Endodermal cell (in vitro differentiated cells): Measurements from ENCODE around the gene HNF1B. TPM values are rescaled to one million over a fixed set of nuclear protein-coding genes. Genes with fewer than 3 reads are reported as not detected.

Source experiments
- DNase-seq: peaks from one replicate; pipeline ENCODE4 v3.0.0-alpha.2; 2017
- H3K27ac ChIP-seq: 2 replicates; pipeline ENCODE4 v1.5.1; 2013; ENCODE audit warnings: mild to moderate bottlenecking, low read depth, low read length, moderate library complexity
- H3K27me3 ChIP-seq: 2 replicates; pipeline ENCODE4 v1.6.1; 2013; ENCODE audit warnings: mild to moderate bottlenecking, low read length, moderate library complexity; ENCODE audit not compliant: insufficient read depth, control insufficient read depth, poor library complexity, severe bottlenecking
- H3K36me3 ChIP-seq: 2 replicates; pipeline ENCODE4 v1.7.0; 2013; ENCODE audit warnings: mild to moderate bottlenecking, low read length, moderate library complexity; ENCODE audit not compliant: control insufficient read depth, insufficient read depth
- H3K4me1 ChIP-seq: one replicate; pipeline ENCODE4 v1.7.0; 2013; ENCODE audit warnings: low read length; ENCODE audit not compliant: control insufficient read depth, insufficient read depth
- H3K4me3 ChIP-seq: 2 replicates; pipeline ENCODE4 v1.5.1; 2013; ENCODE audit warnings: mild to moderate bottlenecking, low read length, moderate library complexity
- H3K9ac ChIP-seq: 2 replicates; pipeline ENCODE4 v1.6.1; 2013; ENCODE audit warnings: mild to moderate bottlenecking, low read length, moderate library complexity; ENCODE audit not compliant: poor library complexity, severe bottlenecking; ENCODE audit errors: extremely low read depth
- H3K9me3 ChIP-seq: 2 replicates; pipeline ENCODE4 v1.6.1; 2013; ENCODE audit warnings: mild to moderate bottlenecking, low read length, moderate library complexity; ENCODE audit not compliant: control insufficient read depth
- H3K27ac Mint-ChIP-seq: 2 replicates; pipeline ENCODE4 v1.8.0; 2020; ENCODE audit warnings: mixed read lengths
- H3K27me3 Mint-ChIP-seq: 2 replicates; pipeline ENCODE4 v1.8.0; 2021; ENCODE audit warnings: mild to moderate bottlenecking, mixed read lengths; ENCODE audit not compliant: insufficient read depth
- H3K36me3 Mint-ChIP-seq: 2 replicates; pipeline ENCODE4 v1.8.0; 2020; ENCODE audit warnings: low read depth, mixed read lengths
- H3K4me1 Mint-ChIP-seq: 2 replicates; pipeline ENCODE4 v1.8.0; 2020; ENCODE audit warnings: mixed read lengths
- H3K4me3 Mint-ChIP-seq: 2 replicates; pipeline ENCODE4 v1.8.0; 2020; ENCODE audit warnings: mild to moderate bottlenecking, moderate library complexity, mixed read lengths
- H3K9me3 Mint-ChIP-seq: 2 replicates; pipeline ENCODE4 v1.8.0; 2020; ENCODE audit warnings: mild to moderate bottlenecking, mixed read lengths
- WGBS, 2 experiments: methylation state at CpG; one replicate each; pipeline versions ENCODE4 v1.1.5 to v1.1.7; 2013; ENCODE audit warnings: missing lambda C conversion rate in 2 of 2, mixed read lengths in 1 of 2; ENCODE audit not compliant: insufficient coverage in 1 of 2, insufficient read length in 1 of 2; 5-methylcytosine and 5-hydroxymethylcytosine counted together
- total RNA-seq, 2 donors: library from RNA; stranded (reverse); fragmentation: NEBNext Ultra II Directional in 1 of 2; extraction: Animal tissue kit (Norgen Biotek cat#: 25700) in 1 of 2; gene quantifications; 2 replicates in 1 of 2; 3 replicates in 1 of 2; pipeline ENCODE4 v1.2.1, GENCODE V29; 2021
- TF ChIP-seq, protein P1 (sequence below): fragments of 200-600 bp; sonication (generic); conservative IDR thresholded peaks from 2 replicates; pipeline ENCODE4 v1.5.0; 2021; ENCODE audit warnings: antibody characterized with exemption, mild to moderate bottlenecking

The HNF1B gene
- total RNA-seq, 2 donors from 2014 or later, result 39.7 to 42.7 TPM

DNA sequence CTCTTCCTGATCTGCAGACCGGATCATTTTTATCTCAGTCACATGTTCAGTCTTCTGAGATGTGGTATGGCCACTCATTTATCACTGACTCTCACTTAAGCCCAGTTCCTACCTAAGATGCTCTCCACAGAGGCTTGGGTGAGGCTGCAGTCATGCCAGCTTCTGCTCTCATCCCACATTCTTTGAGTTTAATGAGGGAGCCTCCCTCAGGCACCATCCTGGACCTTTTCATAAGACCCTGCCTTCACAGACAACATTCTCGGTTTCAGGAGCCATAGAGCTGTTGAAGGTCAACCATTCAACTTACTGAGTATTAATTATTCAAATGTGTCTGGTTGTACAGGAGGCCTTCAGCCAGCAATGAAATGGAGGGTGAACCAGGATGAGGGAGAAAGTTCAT is 23.6 kb upstream of the HNF1B start:
- Histone ChIP-seq H3K27ac (no peak overlapping the region), H3K27me3 (no peaks in the 10 kb centered on the region), H3K36me3 (no peaks in the 10 kb centered on the region), H3K4me3 (no peak overlapping the region), H3K4me1 (no peaks in the 10 kb centered on the region), H3K9me3 (peaks cover 25% of the 10 kb centered on the region), H3K9ac (no peak overlapping the region)
- TF ChIP-seq, protein P1, sequence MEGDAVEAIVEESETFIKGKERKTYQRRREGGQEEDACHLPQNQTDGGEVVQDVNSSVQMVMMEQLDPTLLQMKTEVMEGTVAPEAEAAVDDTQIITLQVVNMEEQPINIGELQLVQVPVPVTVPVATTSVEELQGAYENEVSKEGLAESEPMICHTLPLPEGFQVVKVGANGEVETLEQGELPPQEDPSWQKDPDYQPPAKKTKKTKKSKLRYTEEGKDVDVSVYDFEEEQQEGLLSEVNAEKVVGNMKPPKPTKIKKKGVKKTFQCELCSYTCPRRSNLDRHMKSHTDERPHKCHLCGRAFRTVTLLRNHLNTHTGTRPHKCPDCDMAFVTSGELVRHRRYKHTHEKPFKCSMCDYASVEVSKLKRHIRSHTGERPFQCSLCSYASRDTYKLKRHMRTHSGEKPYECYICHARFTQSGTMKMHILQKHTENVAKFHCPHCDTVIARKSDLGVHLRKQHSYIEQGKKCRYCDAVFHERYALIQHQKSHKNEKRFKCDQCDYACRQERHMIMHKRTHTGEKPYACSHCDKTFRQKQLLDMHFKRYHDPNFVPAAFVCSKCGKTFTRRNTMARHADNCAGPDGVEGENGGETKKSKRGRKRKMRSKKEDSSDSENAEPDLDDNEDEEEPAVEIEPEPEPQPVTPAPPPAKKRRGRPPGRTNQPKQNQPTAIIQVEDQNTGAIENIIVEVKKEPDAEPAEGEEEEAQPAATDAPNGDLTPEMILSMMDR, result no peak
- peaks cover 14% of the 10 kb centered on the region for H3K4me1 Mint-ChIP-seq
- H3K27me3 Mint-ChIP-seq, result peaks cover 3% of the 10 kb centered on the region
- H3K36me3 Mint-ChIP-seq, result peaks cover 5% of the 10 kb centered on the region
- peaks cover 31% of the 10 kb centered on the region for H3K9me3 Mint-ChIP-seq
- no peak overlapping the region for H3K4me3 Mint-ChIP-seq
- DNase-seq, result no peak
- 86 to 94% methylated on average over 1 to 2 of the region's 2 CpGs for WGBS, 2 experiments
- H3K27ac Mint-ChIP-seq, result no peak overlapping the region

GRCh38 chr17:37766971-37767370 is 22.1 kb upstream of the HNF1B start:
- no peaks in the 10 kb centered on the region for H3K4me1 ChIP-seq
- H3K9ac ChIP-seq, result no peak overlapping the region
- peaks cover 25% of the 10 kb centered on the region for H3K9me3 ChIP-seq
- no peaks in the 10 kb centered on the region for H3K36me3 ChIP-seq
- H3K27ac ChIP-seq, result no peak overlapping the region
- 89 to 95% methylated on average over 5 to 6 of the region's 6 CpGs for WGBS, 2 experiments
- H3K4me3 ChIP-seq, result no peak overlapping the region
- Mint-ChIP-seq H3K9me3 (peaks cover 31% of the 10 kb centered on the region), H3K4me3 (no peak overlapping the region), H3K27ac (no peak overlapping the region), H3K36me3 (peaks cover 5% of the 10 kb centered on the region), H3K4me1 (peaks cover 14% of the 10 kb centered on the region), H3K27me3 (peaks cover 9% of the 10 kb centered on the region)
- TF ChIP-seq, protein P1, result no peak
- no peaks in the 10 kb centered on the region for H3K27me3 ChIP-seq
- no peak for DNase-seq

GRCh38 chr17:37764383-37764782 is 19.5 kb upstream of the HNF1B start:
- peaks cover 5% of the 10 kb centered on the region for H3K36me3 Mint-ChIP-seq
- no peak overlapping the region for H3K4me3 Mint-ChIP-seq
- peaks cover 13% of the 10 kb centered on the region for H3K27me3 Mint-ChIP-seq
- no peak for DNase-seq
- H3K4me1 Mint-ChIP-seq, result peaks cover 14% of the 10 kb centered on the region
- Histone ChIP-seq H3K9ac (no peak overlapping the region), H3K27ac (no peak overlapping the region), H3K4me1 (no peaks in the 10 kb centered on the region), H3K36me3 (no peaks in the 10 kb centered on the region), H3K27me3 (no peaks in the 10 kb centered on the region), H3K9me3 (peaks cover 25% of the 10 kb centered on the region), H3K4me3 (no peak overlapping the region)
- peaks cover 27% of the 10 kb centered on the region for H3K9me3 Mint-ChIP-seq
- H3K27ac Mint-ChIP-seq, result no peak overlapping the region
- TF ChIP-seq, protein P1, result no peak
- 83 to 95% methylated on average over 1 to 3 of the region's 3 CpGs for WGBS, 2 experiments
